Right lung (tissue), 5 donors: ENCODE data around the gene RAPGEF2. TPM values are rescaled to one million over a fixed set of nuclear protein-coding genes. Genes with fewer than 3 reads are reported as not detected.
A peak's percentile ranks its signal among the peaks of the same experiment; 100 is the strongest.
"Not testable (repeated sequence)": the region's sequence is repeated elsewhere in the genome, so short reads cannot be mapped to it uniquely, and the experiment has no call there.

Experiments
- DNase-seq, 2 donors: peaks; one replicate each; pipeline ENCODE4 v3.0.0-alpha.2; 2013
- polyA plus RNA-seq, 5 donors: library from polyadenylated mRNA; unstranded; fragments of 120-200 nt; gene quantifications; one replicate each; pipeline versions ENCODE4 v1.2.1 to v1.2.3, GENCODE V29; 2013; ENCODE audit warnings: inconsistent platforms in 1 of 5, low replicate concordance in 1 of 5; ENCODE audit not compliant: insufficient read length in 5 of 5, insufficient read depth in 1 of 5

Gene RAPGEF2
- polyA plus RNA-seq, 5 donors = 29.6 to 47.5 (median 45.6) TPM

DNA sequence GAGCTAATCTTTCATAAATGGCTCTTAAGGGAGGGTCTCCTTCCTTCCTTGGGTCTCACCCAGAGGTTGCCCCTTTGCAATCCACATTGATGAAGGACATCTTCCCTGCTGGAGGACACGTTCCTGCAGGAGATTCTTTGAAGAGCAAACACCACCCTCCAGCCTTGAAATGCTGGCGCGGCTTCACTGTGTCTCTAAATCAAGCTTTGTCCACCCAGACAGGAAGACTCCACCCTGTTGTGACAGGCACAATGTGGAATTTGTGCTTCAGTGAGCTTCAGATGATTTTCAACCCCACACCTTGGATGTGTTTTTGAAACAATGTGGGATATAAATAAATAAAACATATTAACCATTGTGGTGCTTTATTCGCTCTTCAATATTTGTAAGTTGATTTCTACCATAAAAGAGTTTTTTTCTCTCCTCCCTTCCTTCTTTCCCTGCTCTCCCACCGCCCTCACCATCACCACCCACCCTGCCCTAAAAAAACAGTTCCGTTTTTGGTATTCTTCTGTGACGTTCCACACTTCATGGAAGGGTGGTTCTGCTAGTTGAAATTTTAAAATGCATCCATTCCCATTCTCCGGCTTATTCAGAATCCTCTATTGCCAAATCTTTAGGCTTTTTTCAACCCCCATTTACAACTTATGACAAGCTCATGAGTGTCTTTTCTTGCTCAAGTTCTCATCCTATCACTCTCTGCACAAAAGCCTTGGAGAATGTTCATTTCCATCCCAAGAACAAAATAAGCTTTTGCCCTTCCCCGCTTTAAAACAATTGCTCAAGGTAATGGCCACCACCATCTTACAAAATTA lies 264.3 kb downstream of the RAPGEF2 start:
- DNase-seq = no peak

DNA sequence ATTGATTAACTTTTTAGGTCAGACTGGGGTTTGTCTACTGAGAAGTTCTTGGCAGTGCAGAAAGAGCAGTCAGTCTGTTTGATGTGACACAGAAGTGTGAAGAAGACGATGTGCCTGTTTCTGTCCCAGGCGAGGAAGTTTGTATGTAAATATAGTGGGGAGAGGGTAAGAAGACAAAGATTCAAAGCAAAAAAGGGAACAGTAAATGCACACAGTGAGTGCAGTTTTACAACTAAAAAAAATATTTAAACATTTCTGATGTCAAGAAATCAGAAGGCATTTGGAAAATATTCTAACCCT lies 264.9 kb downstream of the RAPGEF2 start:
- DNase-seq = peak in 1 of 2 donors; percentile 26

DNA sequence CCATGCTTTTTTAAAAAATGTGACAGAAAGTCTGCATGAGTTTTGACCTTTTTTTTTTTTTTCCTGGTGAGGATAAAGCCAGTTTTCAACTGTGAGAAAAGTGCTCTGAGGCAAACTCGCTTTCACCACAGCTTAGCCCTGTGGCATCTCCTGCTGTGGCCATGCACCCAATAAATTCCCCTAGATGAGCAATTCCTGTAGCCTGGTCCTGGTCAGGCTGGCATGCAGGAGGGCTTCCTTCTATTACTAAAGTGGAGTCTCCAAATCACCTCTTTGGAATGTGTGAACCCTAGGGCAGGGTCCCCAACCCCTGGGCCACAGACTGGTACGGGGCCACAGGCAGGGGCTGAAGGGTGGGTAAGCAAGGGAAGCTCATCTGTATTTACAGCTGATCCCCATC lies 265.4 kb downstream of the RAPGEF2 start:
- no peak for DNase-seq

- no peak for DNase-seq
Measured at GRCh38 chr4:159369256-159369655, 266.4 kb downstream of the RAPGEF2 start.

GRCh38 chr4:159370286-159370685 lies 267.4 kb downstream of the RAPGEF2 start:
- DNase-seq = no peak

GRCh38 chr4:159374749-159375530 lies 272.1 kb downstream of the RAPGEF2 start:
- no peak for DNase-seq

- DNase-seq = no peak
Measured at GRCh38 chr4:159376289-159376688, 273.4 kb downstream of the RAPGEF2 start.

- no peak for DNase-seq
Measured at GRCh38 chr4:159378056-159378616, 275.3 kb downstream of the RAPGEF2 start.

- not testable (repeated sequence) for DNase-seq
Measured at GRCh38 chr4:159379064-159379463, 276.2 kb downstream of the RAPGEF2 start.

- DNase-seq = no peak
Measured at GRCh38 chr4:159379836-159380235, 277.0 kb downstream of the RAPGEF2 start.

DNA sequence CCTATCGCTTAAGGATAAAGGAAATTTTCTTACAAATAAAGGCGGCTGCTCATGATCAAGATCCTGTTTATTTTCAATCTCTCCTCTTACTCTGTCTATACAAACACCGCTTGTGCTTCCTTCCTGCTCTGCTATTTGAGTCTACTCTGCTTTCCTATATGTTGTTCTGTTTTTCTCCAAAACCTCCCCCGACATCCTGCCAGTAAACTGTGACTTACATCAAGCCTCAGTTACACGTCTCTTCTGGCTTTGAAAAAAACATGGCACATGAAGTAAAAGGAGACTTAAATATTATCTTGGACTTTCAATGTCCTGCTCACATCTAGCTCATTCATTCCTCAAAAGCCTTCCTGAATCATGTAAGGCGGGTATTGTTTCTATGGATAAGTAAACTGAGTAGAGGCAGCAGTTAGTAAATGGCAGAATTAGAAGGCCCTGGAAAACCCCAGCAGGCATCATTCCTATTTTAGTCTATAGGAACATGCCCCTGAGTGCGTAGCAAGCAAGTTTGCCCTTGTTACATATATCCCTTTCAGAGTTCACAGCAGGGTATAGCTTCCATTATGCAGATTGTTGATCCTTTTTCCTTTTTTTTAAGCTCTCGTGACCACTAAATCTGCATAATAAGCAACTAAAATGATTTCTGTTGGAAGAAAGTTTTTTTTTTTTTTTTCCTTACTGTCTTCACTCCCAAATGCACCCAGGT lies 280.1 kb downstream of the RAPGEF2 start:
- no peak for DNase-seq

GRCh38 chr4:159383562-159383931 lies 280.7 kb downstream of the RAPGEF2 start:
- no peak for DNase-seq

GRCh38 chr4:159384017-159384416 lies 281.1 kb downstream of the RAPGEF2 start:
- DNase-seq = no peak

DNA sequence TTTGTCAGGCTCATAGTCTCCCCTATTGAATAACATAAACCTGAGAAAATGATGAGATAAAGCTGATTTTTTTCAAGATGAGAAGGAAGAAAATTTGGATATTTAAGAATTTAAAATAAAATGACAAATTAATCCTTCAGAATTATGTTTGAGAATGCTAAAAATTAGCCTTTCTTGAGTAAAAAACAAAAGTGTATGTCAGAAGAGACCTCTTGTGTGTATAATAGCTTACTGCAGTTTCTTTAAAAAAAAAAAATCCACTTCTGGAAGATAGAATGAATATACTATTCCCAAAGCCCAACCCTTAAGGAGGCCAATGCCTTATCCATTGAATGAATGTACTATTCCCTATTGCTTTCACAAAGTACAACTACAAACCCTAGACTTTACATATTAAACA lies 281.8 kb downstream of the RAPGEF2 start:
- DNase-seq = no peak

DNA sequence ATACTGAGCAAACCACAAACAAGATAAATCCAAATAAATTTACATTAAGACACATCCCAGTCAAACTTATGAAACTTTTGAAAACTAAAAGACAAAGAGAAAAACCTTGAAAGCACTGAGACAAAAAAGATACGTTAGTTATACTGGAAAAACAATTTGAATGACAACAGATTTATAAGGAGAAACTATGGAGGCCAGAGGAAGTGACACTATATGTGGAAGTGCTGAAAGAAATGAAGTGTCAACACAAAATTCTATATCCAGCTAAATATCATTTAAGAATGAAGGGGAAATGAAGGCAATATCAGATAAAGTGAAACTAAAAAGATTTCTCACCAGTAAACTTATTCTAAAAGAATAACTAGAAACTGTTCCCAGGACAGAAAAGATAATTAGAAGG lies 283.7 kb downstream of the RAPGEF2 start:
- DNase-seq = no peak

GRCh38 chr4:159389756-159390155 lies 286.9 kb downstream of the RAPGEF2 start:
- no peak for DNase-seq

- no peak for DNase-seq
Measured at GRCh38 chr4:159390648-159391047, 287.8 kb downstream of the RAPGEF2 start.

- no peak for DNase-seq
Measured at GRCh38 chr4:159395693-159396092, 292.8 kb downstream of the RAPGEF2 start.

DNA sequence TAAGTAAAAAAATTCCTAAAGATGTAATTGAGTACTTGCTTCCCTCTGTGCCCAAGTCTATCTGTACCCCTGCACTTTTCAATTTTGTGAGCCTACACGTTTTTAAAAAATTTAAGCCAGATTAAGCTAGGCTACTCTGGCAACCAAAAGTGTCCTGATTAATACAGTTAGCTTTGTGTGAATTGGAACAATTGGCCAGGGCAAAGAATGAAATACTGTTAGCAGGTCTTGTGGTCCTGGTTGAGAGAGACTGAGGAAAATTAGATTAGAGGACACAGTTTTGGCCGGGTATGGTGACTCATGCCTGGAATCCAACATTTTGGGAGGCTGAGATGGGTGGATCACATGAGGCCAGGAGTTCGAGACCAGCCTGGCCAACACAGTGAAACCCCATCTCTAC lies 293.3 kb downstream of the RAPGEF2 start:
- DNase-seq = no peak

GRCh38 chr4:159398236-159398638 lies 295.4 kb downstream of the RAPGEF2 start:
- DNase-seq = no peak

- no peak for DNase-seq
Measured at GRCh38 chr4:159400558-159401225, 297.8 kb downstream of the RAPGEF2 start.

GRCh38 chr4:159401226-159401712 lies 298.4 kb downstream of the RAPGEF2 start:
- no peak for DNase-seq
